ENCODE results near the gene APOB.

APOB gene

DNA sequence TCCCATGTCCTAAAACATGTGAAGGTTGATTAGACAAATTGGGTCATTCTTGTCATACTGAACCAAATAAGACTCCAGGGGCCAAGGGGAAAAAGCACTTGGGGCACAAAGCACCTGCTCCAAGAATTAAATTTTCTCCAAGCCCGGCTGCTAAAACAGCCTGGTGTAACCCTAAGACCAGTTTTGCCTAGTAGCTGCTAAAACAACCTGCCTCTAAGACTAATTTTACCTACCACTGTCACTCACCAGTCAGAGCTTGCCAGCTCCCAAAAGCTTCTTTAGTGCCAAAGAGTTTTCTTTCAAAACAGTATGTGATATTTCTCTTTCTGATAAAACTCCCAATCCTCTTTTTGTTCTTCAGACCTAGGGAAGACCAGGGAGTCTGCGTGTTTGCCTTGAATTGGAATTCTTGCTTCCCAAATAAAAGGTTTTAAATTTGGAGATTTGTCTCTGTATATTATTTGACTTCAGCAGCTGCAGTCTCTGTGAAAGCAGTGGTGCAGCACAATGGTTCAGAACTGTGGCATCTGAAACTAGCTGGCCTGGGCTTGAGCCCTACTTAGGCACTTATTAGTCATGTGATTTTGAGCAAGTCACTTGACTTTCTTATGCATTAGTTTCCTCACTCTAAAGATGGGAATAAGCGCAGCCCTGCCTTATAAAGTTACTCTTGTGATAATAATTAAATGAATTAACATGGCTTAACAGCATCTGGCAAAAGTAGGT lies 16.2 kb upstream of the APOB start:
- TF ChIP-seq, protein P1, sequence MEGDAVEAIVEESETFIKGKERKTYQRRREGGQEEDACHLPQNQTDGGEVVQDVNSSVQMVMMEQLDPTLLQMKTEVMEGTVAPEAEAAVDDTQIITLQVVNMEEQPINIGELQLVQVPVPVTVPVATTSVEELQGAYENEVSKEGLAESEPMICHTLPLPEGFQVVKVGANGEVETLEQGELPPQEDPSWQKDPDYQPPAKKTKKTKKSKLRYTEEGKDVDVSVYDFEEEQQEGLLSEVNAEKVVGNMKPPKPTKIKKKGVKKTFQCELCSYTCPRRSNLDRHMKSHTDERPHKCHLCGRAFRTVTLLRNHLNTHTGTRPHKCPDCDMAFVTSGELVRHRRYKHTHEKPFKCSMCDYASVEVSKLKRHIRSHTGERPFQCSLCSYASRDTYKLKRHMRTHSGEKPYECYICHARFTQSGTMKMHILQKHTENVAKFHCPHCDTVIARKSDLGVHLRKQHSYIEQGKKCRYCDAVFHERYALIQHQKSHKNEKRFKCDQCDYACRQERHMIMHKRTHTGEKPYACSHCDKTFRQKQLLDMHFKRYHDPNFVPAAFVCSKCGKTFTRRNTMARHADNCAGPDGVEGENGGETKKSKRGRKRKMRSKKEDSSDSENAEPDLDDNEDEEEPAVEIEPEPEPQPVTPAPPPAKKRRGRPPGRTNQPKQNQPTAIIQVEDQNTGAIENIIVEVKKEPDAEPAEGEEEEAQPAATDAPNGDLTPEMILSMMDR (IDR thresholded peaks at IDR 0.05; ENCODE audit: insufficient read depth, low read length, missing control alignments), result no peak
- H3K4me3 ChIP-seq (ENCODE audit: low read depth, low read length), result no peak overlapping the region
- ChIA-PET POLR2A (no interaction called here), CTCF (no interaction called here)
- DNase-seq (ENCODE audit: low read depth, low spot score), result no peak

DNA sequence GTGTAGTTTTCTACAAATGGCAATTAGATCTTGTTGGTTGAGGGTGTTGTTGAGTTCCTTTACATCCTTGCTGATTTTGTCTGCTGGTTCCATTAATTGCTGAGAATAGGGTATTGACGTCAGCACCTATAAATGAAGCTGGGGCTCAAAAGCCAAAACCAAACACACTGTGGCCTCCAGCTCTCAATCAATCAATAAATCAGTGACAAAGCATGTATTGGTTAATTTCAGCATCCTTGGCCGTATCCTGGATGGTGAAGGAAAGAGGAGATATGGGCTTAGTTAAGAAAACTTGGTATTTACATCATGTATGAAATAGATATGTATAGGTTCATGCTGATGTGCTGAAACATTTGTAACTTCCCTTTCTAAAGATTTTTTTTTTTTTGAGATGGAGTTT lies 13.2 kb upstream of the APOB start:
- ChIA-PET CTCF (interaction anchor here (0.7 kb wide), 1 partner anchor 12 kb away, joined by 3 read pairs; no protein-coding TSS in a partner anchor), POLR2A (no interaction called here)
- no peak for DNase-seq (ENCODE audit: low read depth, low spot score)
- no peak overlapping the region for H3K4me3 ChIP-seq (ENCODE audit: low read depth, low read length)
- TF ChIP-seq, protein P1 (IDR thresholded peaks at IDR 0.05; ENCODE audit: insufficient read depth, low read length, missing control alignments), result no peak

DNA sequence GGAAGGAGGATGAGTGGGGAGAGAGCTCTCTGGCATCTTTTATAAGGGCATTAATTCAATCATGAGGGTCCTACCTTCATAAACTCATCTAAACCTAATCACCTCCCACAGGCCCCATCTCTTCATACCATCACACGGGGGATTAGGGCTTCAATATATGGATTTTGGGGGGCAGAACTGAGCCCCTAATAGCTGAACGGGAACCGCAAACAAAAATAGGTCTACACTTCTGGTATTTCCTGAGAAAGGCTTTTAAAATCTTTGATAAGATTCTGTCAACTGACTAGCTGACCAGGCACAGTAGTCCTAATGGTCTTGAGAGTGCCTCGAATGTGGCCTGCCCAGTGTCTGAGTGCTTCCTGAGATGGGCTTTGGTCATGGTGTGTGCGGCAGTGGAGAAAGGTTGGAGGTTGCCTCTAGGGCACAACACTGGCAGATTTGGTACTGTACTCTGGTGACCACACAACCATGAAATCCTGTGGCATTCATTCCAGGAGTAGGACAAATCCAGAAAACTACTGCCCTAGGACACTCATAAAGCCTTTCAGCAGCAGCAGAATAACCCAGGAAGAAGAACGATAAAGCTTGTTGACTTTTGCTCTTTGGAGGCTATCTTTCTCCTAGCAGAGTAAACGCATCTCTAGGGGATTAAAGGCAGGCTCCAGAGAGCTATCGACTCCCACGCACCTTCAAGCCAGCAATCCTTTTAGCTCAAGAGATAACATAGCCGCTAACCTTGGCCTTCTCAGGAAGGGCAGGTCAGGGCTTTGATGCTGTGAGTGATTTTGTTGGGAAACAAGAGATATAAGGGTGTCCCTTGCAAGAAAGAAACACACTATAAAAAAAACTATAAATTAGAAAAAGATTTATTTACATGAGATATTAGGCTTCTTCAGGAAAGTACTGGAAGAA lies 12.3 kb upstream of the APOB start:
- TF ChIP-seq, protein P1 (IDR thresholded peaks at IDR 0.05; ENCODE audit: insufficient read depth, low read length, missing control alignments), result no peak
- ChIA-PET POLR2A (no interaction called here), CTCF (no interaction called here)
- DNase-seq (ENCODE audit: low read depth, low spot score), result no peak
- no peak overlapping the region for H3K4me3 ChIP-seq (ENCODE audit: low read depth, low read length)

DNA sequence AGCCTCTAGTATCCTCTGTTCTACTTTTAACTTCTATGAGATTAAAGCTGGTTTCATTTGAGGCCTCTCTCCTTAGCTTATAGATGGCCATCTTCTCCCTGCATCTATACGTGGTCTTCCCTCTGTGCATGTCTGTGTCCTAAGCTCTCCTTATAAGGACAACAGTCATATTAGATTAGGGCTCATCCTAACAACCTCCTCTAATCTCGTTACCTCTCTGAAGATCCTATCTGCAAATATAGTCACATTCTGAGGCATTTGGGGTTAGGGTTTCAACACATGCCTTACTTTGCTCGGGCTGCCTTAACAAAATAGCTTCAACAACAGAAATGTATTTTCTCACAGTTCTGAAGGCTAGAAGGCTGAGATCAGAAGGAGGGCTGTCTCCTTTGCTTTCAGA lies 11.6 kb upstream of the APOB start:
- ChIA-PET CTCF (interaction anchor here (3.3 kb wide), 1 partner anchor 13 kb away, joined by 17 read pairs; the partner anchor contains the start of gene APOB), POLR2A (no interaction called here)

DNA sequence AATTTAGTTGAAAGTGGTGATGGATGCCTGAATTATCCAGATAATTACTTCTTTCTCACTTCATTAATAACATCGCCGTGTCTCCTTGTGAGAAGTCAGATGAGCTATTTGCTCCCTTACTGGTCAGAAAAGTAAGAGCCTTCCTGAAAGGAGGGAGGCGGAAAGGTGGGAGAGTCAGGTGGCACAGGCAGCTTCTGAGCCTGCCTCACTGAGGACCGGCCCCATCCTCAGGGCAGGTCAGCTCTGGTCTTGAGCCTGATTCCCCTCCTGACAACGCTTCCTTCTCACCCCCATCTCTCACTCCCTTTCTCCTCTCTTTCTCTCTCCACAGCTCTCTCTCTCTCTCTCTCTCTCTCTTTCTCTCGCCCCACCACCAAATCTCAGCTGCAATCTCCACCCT lies 10.1 kb upstream of the APOB start:
- DNase-seq (ENCODE audit: low read depth, low spot score), result no peak
- ChIA-PET CTCF (interaction anchor here (3.3 kb wide), 1 partner anchor 12 kb away, joined by 17 read pairs; the partner anchor contains the start of gene APOB), POLR2A (no interaction called here)
- no peak overlapping the region for H3K4me3 ChIP-seq (ENCODE audit: low read depth, low read length)
- TF ChIP-seq, protein P1 (IDR thresholded peaks at IDR 0.05; ENCODE audit: insufficient read depth, low read length, missing control alignments), result no peak

More for the DNA sequence above, 11.6 kb upstream of the APOB start:
- H3K4me3 ChIP-seq (ENCODE audit: low read depth, low read length), result no peak overlapping the region
- no peak for DNase-seq (ENCODE audit: low read depth, low spot score)
- TF ChIP-seq, protein P1 (IDR thresholded peaks at IDR 0.05; ENCODE audit: insufficient read depth, low read length, missing control alignments), result no peak

DNA sequence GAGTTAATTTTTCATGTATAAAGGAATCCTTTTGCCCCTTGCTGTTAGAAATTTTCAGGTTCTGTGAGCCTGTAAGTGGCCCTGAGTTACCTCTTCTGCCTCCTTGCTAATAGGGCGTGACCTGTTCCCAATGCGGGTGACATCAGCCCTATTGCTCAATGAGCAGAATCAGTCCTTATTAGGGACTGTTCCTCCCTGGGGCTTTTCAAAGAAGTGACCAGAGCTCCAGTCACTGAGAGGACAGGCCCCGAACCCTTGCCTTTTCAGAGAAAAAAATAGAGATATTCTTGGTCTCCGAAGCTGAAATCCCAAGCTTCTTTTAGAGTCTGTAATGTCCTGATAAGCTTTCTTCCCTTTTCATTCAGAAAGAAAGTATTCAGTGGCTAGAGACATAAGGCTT lies 8.2 kb upstream of the APOB start:
- H3K4me3 ChIP-seq (ENCODE audit: low read depth, low read length), result no peak overlapping the region
- DNase-seq (ENCODE audit: low read depth, low spot score), result no peak
- ChIA-PET POLR2A (no interaction called here), CTCF (no interaction called here)
- TF ChIP-seq, protein P1 (IDR thresholded peaks at IDR 0.05; ENCODE audit: insufficient read depth, low read length, missing control alignments), result no peak
